Right lobe of liver (tissue), 6 donors: ENCODE data around the gene DNLZ. TPM values are rescaled to one million over a fixed set of nuclear protein-coding genes. Genes with fewer than 3 reads are reported as not detected.
A peak's percentile ranks its signal among the peaks of the same experiment; 100 is the strongest.

Source experiments
- ATAC-seq, 4 donors: fragments of 200-7000 bp; cut with Tn5 transposase; one replicate each; pipeline ENCODE4 v1.9.1; 2020; ENCODE audit warnings: mild to moderate bottlenecking in 4 of 4, moderate library complexity in 4 of 4
- DNase-seq, 3 donors: peaks; one replicate each; pipeline ENCODE4 v3.0.0-alpha.2; 2020
- H3K27ac ChIP-seq, 3 donors: fragments of 200-600 bp; one replicate each; pipeline ENCODE4 v1.8.0; 2022
- H3K27me3 ChIP-seq, 2 donors: fragments of 200-600 bp; one replicate each; pipeline ENCODE4 v1.8.0; 2022
- H3K36me3 ChIP-seq, 4 donors: fragments of 200-600 bp; sonication (generic) in 1 of 4; one replicate each; pipeline versions ENCODE4 v1.5.1 to v1.8.0; 2017 to 2022; ENCODE audit warnings: control low read depth in 1 of 4
- H3K4me1 ChIP-seq, 4 donors: fragments of 200-600 bp; sonication (generic) in 1 of 4; one replicate each; pipeline versions ENCODE4 v1.5.1 to v1.8.0; 2017 to 2022; ENCODE audit warnings: control low read depth in 1 of 4
- H3K4me3 ChIP-seq, 3 donors: fragments of 200-600 bp; one replicate each; pipeline ENCODE4 v1.8.0; 2022
- H3K9me3 ChIP-seq, 4 donors: fragments of 200-600 bp; sonication (generic) in 1 of 4; one replicate each; pipeline versions ENCODE4 v1.5.1 to v1.8.0; 2017 to 2022; ENCODE audit warnings: control low read depth in 1 of 4
- POLR2A ChIP-seq: fragments of 450-650 bp; IDR thresholded peaks from one replicate; pipeline ENCODE4 v1.6.1; 2017; ENCODE audit warnings: antibody characterized with exemption, mild to moderate bottlenecking
- WGBS: methylation state at CpG from one replicate; pipeline ENCODE4 v1.1.6; 2018; ENCODE audit warnings: low coverage, low lambda C conversion rate; ENCODE audit not compliant: insufficient coverage; ENCODE audit errors: missing lambda C conversion rate; 5-methylcytosine and 5-hydroxymethylcytosine counted together
- intact Hi-C, 2 donors: fragments of 100-400 bp; cut with DNase I; formaldehyde crosslinking; loops; one replicate each; pipeline versions ENCODE4 v1.11.2 to v1.14.1; 2022
- total RNA-seq, 6 experiments: library from RNA; depleted of rRNA in 2 of 6; stranded (reverse); fragments of >200 nt in 2 of 6; fragmentation: NEBNext Ultra II Directional in 3 of 6; extraction: Animal tissue kit (Norgen Biotek cat#: 25700) in 3 of 6; gene quantifications; one replicate each; pipeline versions ENCODE4 v1.1.0 to v1.2.4, GENCODE V29; 2016 to 2023
- TF ChIP-seq, protein P1 (sequence below), 4 donors: fragments of 200-600 bp in 3 of 4; fragments of 450-650 bp in 1 of 4; IDR thresholded peaks; one replicate each; pipeline versions ENCODE4 v1.5.1 to v1.8.0; 2016 to 2022; ENCODE audit warnings: antibody characterized with exemption in 4 of 4, mild to moderate bottlenecking in 2 of 4
- donor health status: DM: no; HTN: yes; CAD: no.
- donor health status: DM: no; HTN: no; CAD: no.
- donor health status: DM: no; HTN: no; CAD: no.
- donor health status: DM: no; HTN: yes; CAD: no.
- donor health status: DM: no; HTN: yes; CAD: no.

Gene DNLZ
- total RNA-seq, 6 experiments from 2014 or later: 5.0 to 26.0 (median 10.4) TPM

DNA sequence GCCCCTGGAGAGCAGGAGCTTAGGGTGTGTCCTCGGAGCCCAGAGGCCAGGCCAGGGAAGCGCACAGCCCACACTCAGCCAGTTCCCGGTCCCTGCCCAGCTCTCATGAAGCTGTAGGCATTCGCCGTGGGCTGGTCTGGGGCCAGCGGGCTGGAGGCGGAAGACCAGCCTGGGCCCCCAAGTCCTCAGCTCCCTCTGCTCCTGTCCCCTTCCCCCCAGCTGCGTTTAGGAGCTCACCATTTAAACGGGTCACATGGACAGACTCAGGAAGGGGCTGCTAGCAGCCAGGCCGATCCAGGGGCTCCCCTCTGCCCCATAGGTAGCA, 17.4 kb downstream of the DNLZ start:
- TF ChIP-seq, protein P1, sequence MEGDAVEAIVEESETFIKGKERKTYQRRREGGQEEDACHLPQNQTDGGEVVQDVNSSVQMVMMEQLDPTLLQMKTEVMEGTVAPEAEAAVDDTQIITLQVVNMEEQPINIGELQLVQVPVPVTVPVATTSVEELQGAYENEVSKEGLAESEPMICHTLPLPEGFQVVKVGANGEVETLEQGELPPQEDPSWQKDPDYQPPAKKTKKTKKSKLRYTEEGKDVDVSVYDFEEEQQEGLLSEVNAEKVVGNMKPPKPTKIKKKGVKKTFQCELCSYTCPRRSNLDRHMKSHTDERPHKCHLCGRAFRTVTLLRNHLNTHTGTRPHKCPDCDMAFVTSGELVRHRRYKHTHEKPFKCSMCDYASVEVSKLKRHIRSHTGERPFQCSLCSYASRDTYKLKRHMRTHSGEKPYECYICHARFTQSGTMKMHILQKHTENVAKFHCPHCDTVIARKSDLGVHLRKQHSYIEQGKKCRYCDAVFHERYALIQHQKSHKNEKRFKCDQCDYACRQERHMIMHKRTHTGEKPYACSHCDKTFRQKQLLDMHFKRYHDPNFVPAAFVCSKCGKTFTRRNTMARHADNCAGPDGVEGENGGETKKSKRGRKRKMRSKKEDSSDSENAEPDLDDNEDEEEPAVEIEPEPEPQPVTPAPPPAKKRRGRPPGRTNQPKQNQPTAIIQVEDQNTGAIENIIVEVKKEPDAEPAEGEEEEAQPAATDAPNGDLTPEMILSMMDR (IDR thresholded peaks at IDR 0.05): no peak
- TF ChIP-seq POLR2A: no peak
- DNase-seq (no peak), ATAC-seq (no peak)
- Histone ChIP-seq H3K4me3 (no peak overlapping the region), H3K27ac (no peak overlapping the region), H3K27me3 (no peaks in the 10 kb centered on the region), H3K4me1 (no peaks in the 10 kb centered on the region), H3K36me3 (no peaks in the 10 kb centered on the region), H3K9me3 (no peaks in the 10 kb centered on the region)
- no CpG with 5 or more reads among the region's 10 CpGs for WGBS
- intact Hi-C loops: loop anchor here in 1 of 2 donors (10.0 kb wide), 1 partner anchor 299 kb away; no protein-coding TSS in a partner anchor

DNA sequence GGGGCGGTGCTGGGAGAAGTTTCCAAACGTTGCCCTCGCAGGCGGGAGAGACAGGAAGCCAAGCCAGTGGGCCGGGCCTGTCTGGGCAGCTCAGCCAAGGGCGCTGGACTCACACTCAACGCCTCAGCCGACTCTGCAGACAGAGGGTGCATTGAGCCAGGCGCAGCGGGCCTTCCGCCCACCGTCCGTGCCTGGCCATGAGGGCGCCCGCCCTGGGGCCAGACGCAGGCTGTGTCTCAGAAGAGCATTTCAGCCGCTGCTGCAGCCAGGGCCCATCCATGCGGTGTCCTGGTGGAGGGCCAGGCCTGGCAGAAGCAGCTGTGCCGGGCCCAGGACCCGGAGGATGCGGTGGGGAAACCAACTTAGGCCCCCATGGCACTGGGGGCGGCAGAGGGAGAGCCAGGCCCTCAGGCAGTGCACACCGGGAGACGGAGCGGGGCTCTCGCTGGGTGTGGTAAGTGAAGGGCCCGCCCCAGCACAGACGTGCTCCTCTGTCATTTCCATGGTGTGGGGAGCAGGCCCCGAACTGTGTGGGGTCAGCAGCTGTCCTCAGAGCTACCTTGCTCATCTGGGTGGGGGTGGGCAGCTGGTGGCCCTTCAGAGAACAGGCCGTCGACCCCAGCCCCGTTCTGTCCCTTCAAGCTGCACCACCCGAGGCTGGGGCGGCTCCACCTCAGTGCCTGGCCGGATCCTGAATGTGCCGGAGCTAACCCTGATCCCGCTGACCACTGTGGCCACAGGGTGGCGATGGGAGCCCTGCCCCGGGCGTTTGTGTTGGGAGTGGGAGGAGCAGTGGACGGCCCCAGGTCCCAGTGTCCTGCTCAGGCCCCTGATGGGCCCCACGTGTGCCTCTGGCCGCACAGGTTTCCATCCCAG, 18.0 kb downstream of the DNLZ start:
- intact Hi-C loops: loop anchor here in 1 of 2 donors (10.0 kb wide), 1 partner anchor 299 kb away; no protein-coding TSS in a partner anchor
- H3K9me3 ChIP-seq: no peaks in the 10 kb centered on the region
- WGBS: 40% methylated on average over 2 of the region's 43 CpGs
- no peaks in the 10 kb centered on the region for H3K4me1 ChIP-seq
- no peaks in the 10 kb centered on the region for H3K36me3 ChIP-seq
- no peak overlapping the region for H3K27ac ChIP-seq
- H3K4me3 ChIP-seq: no peak overlapping the region
- TF ChIP-seq, protein P1 (IDR thresholded peaks at IDR 0.05): peak; percentile 51 to 64 (median 56)
- no peak for TF ChIP-seq POLR2A
- ATAC-seq (peak; percentile 69 to 81 (median 74)), DNase-seq (peak; percentile 72 to 83 (median 76))
- H3K27me3 ChIP-seq: no peaks in the 10 kb centered on the region

GRCh38 chr9:136344544-136345280, 18.8 kb downstream of the DNLZ start:
- no peak for DNase-seq
- no peak overlapping the region for H3K27ac ChIP-seq

GRCh38 chr9:136343884-136344269, 19.7 kb downstream of the DNLZ start:
- intact Hi-C loops: loop anchor here in 1 of 2 donors (10.0 kb wide), 1 partner anchor 301 kb away; no protein-coding TSS in a partner anchor
- Histone ChIP-seq H3K9me3 (no peaks in the 10 kb centered on the region), H3K36me3 (no peaks in the 10 kb centered on the region), H3K4me3 (no peak overlapping the region), H3K27me3 (no peaks in the 10 kb centered on the region), H3K4me1 (no peaks in the 10 kb centered on the region), H3K27ac (no peak overlapping the region)
- ATAC-seq: no peak
- 94% methylated on average over 17 of the region's 24 CpGs for WGBS
- no peak for DNase-seq
- no peak for TF ChIP-seq POLR2A
- TF ChIP-seq, protein P1 (IDR thresholded peaks at IDR 0.05): no peak

More at GRCh38 chr9:136344544-136345280, 18.8 kb downstream of the DNLZ start:
- Histone ChIP-seq H3K4me3 (no peak overlapping the region), H3K36me3 (no peaks in the 10 kb centered on the region), H3K4me1 (no peaks in the 10 kb centered on the region), H3K9me3 (no peaks in the 10 kb centered on the region), H3K27me3 (no peaks in the 10 kb centered on the region)
- intact Hi-C loops: loop anchor here in 1 of 2 donors (10.0 kb wide), 1 partner anchor 300 kb away; no protein-coding TSS in a partner anchor
- 60% methylated on average over 3 of the region's 21 CpGs for WGBS
- TF ChIP-seq, protein P1 (IDR thresholded peaks at IDR 0.05): no peak
- no peak for ATAC-seq
